ENCODE measurements around the gene CD226.

The CD226 gene

GRCh38 chr18:69954719-69955480 lies 7.2 kb upstream of the CD226 start:
- Histone ChIP-seq H4K20me1 (ENCODE audit: insufficient read depth, low read length) (no peaks in the 10 kb centered on the region), H3K27ac (ENCODE audit: low read length) (no peak overlapping the region), H3K4me1 (ENCODE audit: low read length) (peaks cover 67% of the 10 kb centered on the region), H3K4me3 (ENCODE audit: low read length) (no peak overlapping the region), H3K9me3 (ENCODE audit: insufficient read depth, low read length) (peaks cover 4% of the 10 kb centered on the region; the same call in 1 of the 2 replicates), H3K4me2 (ENCODE audit: low read length) (peak overlapping the region; percentile 13), H3K79me2 (ENCODE audit: low read length) (no peaks in the 10 kb centered on the region; the same call in 1 of the 2 replicates), H2AFZ (ENCODE audit: low read depth, low read length) (no peak overlapping the region), H3K27me3 (ENCODE audit: low read depth, low read length) (no peaks in the 10 kb centered on the region), H3K9ac (ENCODE audit: low read length) (no peak overlapping the region), H3K36me3 (replicated peaks; ENCODE audit: low read depth, low read length) (peaks cover 36% of the 10 kb centered on the region)
- TF ChIP-seq, protein P1, sequence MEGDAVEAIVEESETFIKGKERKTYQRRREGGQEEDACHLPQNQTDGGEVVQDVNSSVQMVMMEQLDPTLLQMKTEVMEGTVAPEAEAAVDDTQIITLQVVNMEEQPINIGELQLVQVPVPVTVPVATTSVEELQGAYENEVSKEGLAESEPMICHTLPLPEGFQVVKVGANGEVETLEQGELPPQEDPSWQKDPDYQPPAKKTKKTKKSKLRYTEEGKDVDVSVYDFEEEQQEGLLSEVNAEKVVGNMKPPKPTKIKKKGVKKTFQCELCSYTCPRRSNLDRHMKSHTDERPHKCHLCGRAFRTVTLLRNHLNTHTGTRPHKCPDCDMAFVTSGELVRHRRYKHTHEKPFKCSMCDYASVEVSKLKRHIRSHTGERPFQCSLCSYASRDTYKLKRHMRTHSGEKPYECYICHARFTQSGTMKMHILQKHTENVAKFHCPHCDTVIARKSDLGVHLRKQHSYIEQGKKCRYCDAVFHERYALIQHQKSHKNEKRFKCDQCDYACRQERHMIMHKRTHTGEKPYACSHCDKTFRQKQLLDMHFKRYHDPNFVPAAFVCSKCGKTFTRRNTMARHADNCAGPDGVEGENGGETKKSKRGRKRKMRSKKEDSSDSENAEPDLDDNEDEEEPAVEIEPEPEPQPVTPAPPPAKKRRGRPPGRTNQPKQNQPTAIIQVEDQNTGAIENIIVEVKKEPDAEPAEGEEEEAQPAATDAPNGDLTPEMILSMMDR (IDR thresholded peaks at IDR 0.05; ENCODE audit: low read depth, low read length): no peak
- TF ChIP-seq EZH2phosphoT487 (IDR thresholded peaks at IDR 0.05; ENCODE audit: low read depth): no peak

- no peak overlapping the region for H3K9ac ChIP-seq (ENCODE audit: low read length)
- peaks cover 66% of the 10 kb centered on the region for H3K4me1 ChIP-seq (ENCODE audit: low read length)
These were observed 5.5 kb upstream of the CD226 start for GRCh38 chr18:69953191-69953590.

DNA sequence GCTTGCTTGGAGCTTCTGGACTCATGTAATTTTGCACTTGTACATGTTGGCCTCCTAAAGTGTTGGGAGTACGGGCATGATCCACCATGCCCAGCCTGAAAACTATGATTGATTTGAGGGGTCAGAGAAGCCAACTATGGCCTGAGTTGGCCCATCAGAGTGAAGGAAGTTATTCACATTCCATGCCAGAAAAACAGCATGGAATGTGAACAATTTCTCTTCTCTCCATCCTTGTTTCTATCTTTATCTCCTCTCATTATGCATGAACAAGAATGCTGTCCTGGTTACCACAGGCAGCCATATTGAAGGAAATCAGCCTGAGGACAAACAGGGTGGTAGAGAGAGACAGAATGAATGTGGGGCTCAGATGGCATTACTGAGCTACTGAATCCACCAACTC lies 3.5 kb upstream of the CD226 start:
- no peak overlapping the region for H3K27ac ChIP-seq (ENCODE audit: low read length)
- no peak for TF ChIP-seq EZH2phosphoT487 (IDR thresholded peaks at IDR 0.05; ENCODE audit: low read depth)
- TF ChIP-seq, protein P1 (IDR thresholded peaks at IDR 0.05; ENCODE audit: low read depth, low read length): no peak
- no peak overlapping the region for H2AFZ ChIP-seq (ENCODE audit: low read depth, low read length)
- H3K4me3 ChIP-seq (ENCODE audit: low read length): no peak overlapping the region
- H3K79me2 ChIP-seq (ENCODE audit: low read length): no peaks in the 10 kb centered on the region; the same call in 1 of the 2 replicates
- peaks cover 51% of the 10 kb centered on the region for H3K36me3 ChIP-seq (replicated peaks; ENCODE audit: low read depth, low read length)
- H3K9me3 ChIP-seq (ENCODE audit: insufficient read depth, low read length): peaks cover 4% of the 10 kb centered on the region; the same call in 1 of the 2 replicates
- peaks cover 56% of the 10 kb centered on the region for H3K4me1 ChIP-seq (ENCODE audit: low read length)
- H3K4me2 ChIP-seq (ENCODE audit: low read length): no peak overlapping the region
- H3K27me3 ChIP-seq (ENCODE audit: low read depth, low read length): no peaks in the 10 kb centered on the region
- H3K9ac ChIP-seq (ENCODE audit: low read length): no peak overlapping the region
- no peaks in the 10 kb centered on the region for H4K20me1 ChIP-seq (ENCODE audit: insufficient read depth, low read length)

More at GRCh38 chr18:69953191-69953590, 5.5 kb upstream of the CD226 start:
- no peak for TF ChIP-seq EZH2phosphoT487 (IDR thresholded peaks at IDR 0.05; ENCODE audit: low read depth)
- TF ChIP-seq, protein P1 (IDR thresholded peaks at IDR 0.05; ENCODE audit: low read depth, low read length): no peak
- H3K79me2 ChIP-seq (ENCODE audit: low read length): no peaks in the 10 kb centered on the region; the same call in 1 of the 2 replicates
- no peak overlapping the region for H3K4me3 ChIP-seq (ENCODE audit: low read length)
- no peaks in the 10 kb centered on the region for H3K27me3 ChIP-seq (ENCODE audit: low read depth, low read length)
- no peak overlapping the region for H2AFZ ChIP-seq (ENCODE audit: low read depth, low read length)
- no peaks in the 10 kb centered on the region for H4K20me1 ChIP-seq (ENCODE audit: insufficient read depth, low read length)
- peaks cover 40% of the 10 kb centered on the region for H3K36me3 ChIP-seq (replicated peaks; ENCODE audit: low read depth, low read length)
- no peak overlapping the region for H3K4me2 ChIP-seq (ENCODE audit: low read length)
- H3K27ac ChIP-seq (ENCODE audit: low read length): no peak overlapping the region
- peaks cover 4% of the 10 kb centered on the region; the same call in 1 of the 2 replicates for H3K9me3 ChIP-seq (ENCODE audit: insufficient read depth, low read length)

- no peaks in the 10 kb centered on the region; the same call in 1 of the 2 replicates for H3K79me2 ChIP-seq (ENCODE audit: low read length)
- TF ChIP-seq, protein P1 (IDR thresholded peaks at IDR 0.05; ENCODE audit: low read depth, low read length): no peak
- no peak for TF ChIP-seq EZH2phosphoT487 (IDR thresholded peaks at IDR 0.05; ENCODE audit: low read depth)
- H3K4me2 ChIP-seq (ENCODE audit: low read length): peak overlapping the region; percentile 92
- H3K4me1 ChIP-seq (ENCODE audit: low read length): peaks cover 42% of the 10 kb centered on the region
- H3K27ac ChIP-seq (ENCODE audit: low read length): peak overlapping the region; percentile 77
- H2AFZ ChIP-seq (ENCODE audit: low read depth, low read length): no peak overlapping the region
- H4K20me1 ChIP-seq (ENCODE audit: insufficient read depth, low read length): no peaks in the 10 kb centered on the region
- H3K4me3 ChIP-seq (ENCODE audit: low read length): peak overlapping the region; percentile 63
- peaks cover 62% of the 10 kb centered on the region for H3K36me3 ChIP-seq (replicated peaks; ENCODE audit: low read depth, low read length)
- no peaks in the 10 kb centered on the region for H3K27me3 ChIP-seq (ENCODE audit: low read depth, low read length)
- peak overlapping the region; percentile 68 for H3K9ac ChIP-seq (ENCODE audit: low read length)
- peaks cover 4% of the 10 kb centered on the region; the same call in 1 of the 2 replicates for H3K9me3 ChIP-seq (ENCODE audit: insufficient read depth, low read length)
These were observed 1.9 kb upstream of the CD226 start for GRCh38 chr18:69949538-69949936.

All from OCI-LY3 (cell line).